PFSK-1 (cell line): ENCODE results near the gene SSH3.

Experiments used
- FOXP2 ChIP-seq: optimal IDR thresholded peaks from 2 replicates; pipeline ENCODE3; 2011; ENCODE audit warnings: borderline replicate concordance, control low read depth, inconsistent platforms; ENCODE audit not compliant: insufficient read depth; ENCODE audit errors: extremely low read length, extremely low read depth
- POLR2AphosphoS5 ChIP-seq: IDR thresholded peaks from 2 replicates; pipeline ENCODE4 v1.6.1; 2012; ENCODE audit warnings: low read depth, mild to moderate bottlenecking, control low read depth, low read length, moderate library complexity
- SIN3A ChIP-seq: IDR thresholded peaks from 2 replicates; pipeline ENCODE4 v1.6.1; 2012; ENCODE audit warnings: mild to moderate bottlenecking, low read length, moderate library complexity, borderline replicate concordance; ENCODE audit not compliant: insufficient read depth
- TAF1 ChIP-seq: IDR thresholded peaks from 2 replicates; pipeline ENCODE4 v1.6.1; 2012; ENCODE audit warnings: low read length, control low read depth, borderline replicate concordance; ENCODE audit not compliant: insufficient read depth
- TF ChIP-seq, protein P1 (sequence below), 2 experiments: IDR thresholded peaks; 2 replicates each; pipeline versions ENCODE4 v1.6.1 to v1.8.0; 2011 to 2012; ENCODE audit warnings: low read depth in 2 of 2, low read length in 2 of 2, control low read depth in 1 of 2, inconsistent platforms in 1 of 2, mild to moderate bottlenecking in 1 of 2, moderate library complexity in 1 of 2; ENCODE audit not compliant: insufficient read depth in 1 of 2

The SSH3 gene

GRCh38 chr11:67269401-67270255 is 33.7 kb upstream of the SSH3 start:
- TF ChIP-seq, protein P1, sequence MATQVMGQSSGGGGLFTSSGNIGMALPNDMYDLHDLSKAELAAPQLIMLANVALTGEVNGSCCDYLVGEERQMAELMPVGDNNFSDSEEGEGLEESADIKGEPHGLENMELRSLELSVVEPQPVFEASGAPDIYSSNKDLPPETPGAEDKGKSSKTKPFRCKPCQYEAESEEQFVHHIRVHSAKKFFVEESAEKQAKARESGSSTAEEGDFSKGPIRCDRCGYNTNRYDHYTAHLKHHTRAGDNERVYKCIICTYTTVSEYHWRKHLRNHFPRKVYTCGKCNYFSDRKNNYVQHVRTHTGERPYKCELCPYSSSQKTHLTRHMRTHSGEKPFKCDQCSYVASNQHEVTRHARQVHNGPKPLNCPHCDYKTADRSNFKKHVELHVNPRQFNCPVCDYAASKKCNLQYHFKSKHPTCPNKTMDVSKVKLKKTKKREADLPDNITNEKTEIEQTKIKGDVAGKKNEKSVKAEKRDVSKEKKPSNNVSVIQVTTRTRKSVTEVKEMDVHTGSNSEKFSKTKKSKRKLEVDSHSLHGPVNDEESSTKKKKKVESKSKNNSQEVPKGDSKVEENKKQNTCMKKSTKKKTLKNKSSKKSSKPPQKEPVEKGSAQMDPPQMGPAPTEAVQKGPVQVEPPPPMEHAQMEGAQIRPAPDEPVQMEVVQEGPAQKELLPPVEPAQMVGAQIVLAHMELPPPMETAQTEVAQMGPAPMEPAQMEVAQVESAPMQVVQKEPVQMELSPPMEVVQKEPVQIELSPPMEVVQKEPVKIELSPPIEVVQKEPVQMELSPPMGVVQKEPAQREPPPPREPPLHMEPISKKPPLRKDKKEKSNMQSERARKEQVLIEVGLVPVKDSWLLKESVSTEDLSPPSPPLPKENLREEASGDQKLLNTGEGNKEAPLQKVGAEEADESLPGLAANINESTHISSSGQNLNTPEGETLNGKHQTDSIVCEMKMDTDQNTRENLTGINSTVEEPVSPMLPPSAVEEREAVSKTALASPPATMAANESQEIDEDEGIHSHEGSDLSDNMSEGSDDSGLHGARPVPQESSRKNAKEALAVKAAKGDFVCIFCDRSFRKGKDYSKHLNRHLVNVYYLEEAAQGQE (IDR thresholded peaks at IDR 0.05; ENCODE audit: insufficient read depth in 1 of 2, low read depth in 2 of 2, low read length in 2 of 2), result no peak
- TF ChIP-seq TAF1 (no peak), FOXP2 (no peak), POLR2AphosphoS5 (no peak), SIN3A (no peak)

- peak; percentile 45 for TF ChIP-seq FOXP2
- peak; percentile 68; the same call in 1 of the 2 replicates for TF ChIP-seq TAF1
- TF ChIP-seq, protein P1 (IDR thresholded peaks at IDR 0.05; ENCODE audit: insufficient read depth in 1 of 2, low read depth in 2 of 2, low read length in 2 of 2), result peak in 1 of 2 experiments; percentile 53; a peak in 1 of 4 replicates
- peak; percentile 67 for TF ChIP-seq POLR2AphosphoS5
- TF ChIP-seq SIN3A, result peak; percentile 50; the same call in 1 of the 2 replicates
Observed at GRCh38 chr11:67270256-67271204, 32.8 kb upstream of the SSH3 start.

GRCh38 chr11:67271205-67271540 is 32.2 kb upstream of the SSH3 start:
- no peak for TF ChIP-seq TAF1
- TF ChIP-seq POLR2AphosphoS5, result no peak
- no peak for TF ChIP-seq FOXP2
- no peak for TF ChIP-seq SIN3A
- TF ChIP-seq, protein P1 (IDR thresholded peaks at IDR 0.05; ENCODE audit: insufficient read depth in 1 of 2, low read depth in 2 of 2, low read length in 2 of 2), result no peak

GRCh38 chr11:67271541-67272284 is 31.6 kb upstream of the SSH3 start:
- TF ChIP-seq SIN3A (no peak), FOXP2 (no peak), TAF1 (no peak)
- TF ChIP-seq, protein P1 (IDR thresholded peaks at IDR 0.05; ENCODE audit: insufficient read depth in 1 of 2, low read depth in 2 of 2, low read length in 2 of 2), result no peak
